NCI-H146 (cell line): ENCODE data around the gene TEK.
A peak's percentile ranks its signal among the peaks of the same experiment; 100 is the strongest.
"Not testable (repeated sequence)": the region's sequence is repeated elsewhere in the genome, so short reads cannot be mapped to it uniquely, and the experiment has no call there.

Experiments used
- DNase-seq: peaks from one replicate; lab custom pipeline; 2025; lab: John Stamatoyannopoulos, UW

Gene TEK

GRCh38 chr9:27227192-27227591 lies 118.2 kb downstream of the TEK start:
- DNase-seq: no peak

DNA sequence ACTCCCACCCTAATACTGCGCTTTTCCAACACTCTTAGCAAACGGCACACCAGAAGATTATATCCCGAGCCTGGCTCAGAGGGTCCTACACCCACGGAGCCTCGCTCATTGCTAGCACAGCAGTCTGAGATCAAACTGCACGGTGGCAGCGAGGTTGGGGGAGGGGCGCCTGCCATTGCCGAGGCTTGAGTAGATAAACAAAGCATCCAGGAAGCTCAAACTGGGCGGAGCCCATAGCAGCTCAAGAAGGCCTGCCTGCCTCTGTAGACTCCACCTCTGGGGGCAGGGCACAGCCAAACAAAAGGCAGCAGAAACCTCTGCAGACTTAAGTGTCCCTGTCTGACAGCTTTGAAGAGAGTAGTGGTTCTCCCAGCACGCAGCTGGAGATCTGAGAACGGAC lies 130.6 kb downstream of the TEK start:
- DNase-seq: not testable (repeated sequence)

DNA sequence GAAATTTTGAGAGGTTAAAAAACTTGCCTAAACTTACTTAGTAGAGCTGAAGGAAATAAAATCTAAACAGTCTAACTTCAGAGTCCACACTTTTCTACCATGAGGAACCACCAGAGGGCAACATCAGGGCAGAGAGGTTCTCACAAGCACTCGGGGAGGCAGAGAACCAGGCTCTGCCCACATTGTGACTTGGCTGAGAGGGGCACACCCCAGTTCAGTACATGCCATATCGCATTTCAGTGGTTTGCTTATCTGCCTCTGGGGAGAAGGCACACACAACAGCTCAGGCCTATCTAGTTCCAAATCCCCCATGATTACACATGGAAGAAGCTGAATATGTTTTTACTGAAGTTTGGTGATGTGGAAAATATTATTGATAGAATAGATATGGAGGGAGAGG lies 138.7 kb downstream of the TEK start:
- peak; percentile 22 for DNase-seq

DNA sequence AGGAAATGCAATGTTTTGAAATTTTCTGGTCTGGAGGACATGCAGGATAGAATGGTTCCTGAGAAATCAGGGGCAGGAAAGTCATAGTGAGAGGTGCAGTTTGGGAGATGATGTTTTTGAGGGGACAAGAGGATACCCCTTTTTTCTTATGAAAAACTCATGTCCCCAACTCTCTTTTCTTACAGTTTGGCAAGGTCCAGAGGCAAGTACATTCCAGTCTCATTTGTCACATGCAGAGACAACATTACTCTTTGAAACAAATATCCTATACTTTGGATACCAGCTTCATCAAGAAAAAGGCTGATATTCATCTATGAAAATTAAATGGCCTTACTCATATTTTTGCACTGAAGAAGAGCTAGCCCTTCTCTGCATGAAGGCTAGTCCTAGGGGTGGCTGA lies 139.7 kb downstream of the TEK start:
- DNase-seq: no peak

DNA sequence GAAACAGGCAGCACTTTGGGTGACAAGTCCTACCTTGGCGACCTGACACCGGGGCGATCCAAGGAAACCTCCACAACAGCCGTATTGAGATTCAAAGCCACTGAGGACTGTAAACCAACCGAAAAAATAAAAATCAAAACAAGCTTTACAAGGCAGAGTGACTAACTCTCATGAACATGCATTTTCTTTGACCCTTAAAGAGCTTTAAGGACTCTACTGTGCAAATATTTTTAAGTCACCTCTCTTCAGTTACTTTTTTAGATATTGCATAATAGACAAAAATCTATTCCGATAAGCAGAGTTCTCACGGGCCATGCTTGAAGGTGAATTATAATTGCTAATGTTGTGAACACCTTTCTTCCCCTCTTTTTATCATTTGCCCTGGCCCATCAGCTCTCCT lies 149.6 kb downstream of the TEK start:
- no peak for DNase-seq

DNA sequence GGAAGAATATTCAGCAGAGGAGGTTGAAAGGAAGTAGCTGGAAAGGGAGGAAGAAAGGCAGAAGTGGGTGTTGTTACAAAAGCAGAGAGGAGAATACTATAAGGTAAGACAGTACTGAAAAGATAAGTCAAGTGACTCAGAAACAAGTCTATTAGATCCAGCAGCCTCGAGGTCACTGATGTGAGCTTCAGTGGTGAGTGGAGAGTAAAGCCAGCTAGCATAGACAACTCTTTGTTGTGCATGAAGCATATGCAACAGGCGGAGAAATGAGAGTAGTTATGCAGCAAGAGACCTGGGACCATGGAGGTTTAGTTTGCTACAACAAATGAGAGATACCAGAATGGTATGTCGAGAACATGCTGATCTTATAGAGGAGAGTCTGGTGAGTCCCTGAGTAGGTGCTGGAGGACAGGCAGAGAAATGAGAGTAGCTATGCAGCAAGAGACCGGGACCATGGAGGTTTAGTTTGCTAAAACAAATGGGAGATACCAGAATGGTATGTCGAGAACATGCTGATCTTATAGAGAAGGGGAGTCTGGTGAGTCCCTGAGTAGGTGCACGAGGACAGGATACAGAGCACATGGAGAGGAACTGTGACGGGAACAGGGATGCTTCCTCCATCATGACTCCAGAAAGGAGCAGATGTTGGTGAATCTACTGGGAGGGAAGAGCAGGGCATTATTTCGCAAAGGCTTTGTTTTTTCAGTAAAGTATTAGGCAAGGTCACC lies 151.9 kb downstream of the TEK start:
- no peak for DNase-seq

DNA sequence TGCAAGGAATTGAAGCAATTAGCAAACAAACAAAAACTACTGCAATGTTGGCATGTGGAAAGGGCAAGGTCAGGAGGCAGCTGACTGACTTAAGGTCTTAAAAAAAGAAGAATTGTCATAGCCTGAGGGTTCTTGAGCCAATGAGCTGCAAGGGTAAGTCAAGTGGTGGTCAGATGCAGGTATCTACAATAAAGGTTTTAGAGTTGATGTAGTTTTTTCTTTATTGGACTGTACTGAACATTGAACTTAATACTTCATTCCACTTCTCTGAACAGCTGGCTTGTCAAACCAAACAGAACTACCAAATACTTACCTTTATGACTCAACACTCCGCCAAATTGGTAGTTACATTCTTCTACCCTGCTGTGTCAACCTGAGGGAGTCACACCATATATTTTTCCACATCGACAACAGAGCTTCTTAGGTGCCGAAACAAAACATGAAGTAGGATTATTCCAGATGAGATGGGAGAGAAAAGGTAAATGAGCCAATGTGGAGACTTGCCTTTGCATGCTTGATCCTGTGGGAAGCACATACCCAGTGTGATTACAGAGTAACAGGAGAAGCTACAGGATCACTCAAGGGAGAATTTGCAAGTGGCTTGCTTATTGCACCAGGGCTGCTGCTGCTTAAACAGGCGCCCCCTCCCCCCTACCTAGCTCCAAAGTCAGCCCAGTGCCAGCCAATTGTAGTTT lies 152.6 kb downstream of the TEK start:
- no peak for DNase-seq

DNA sequence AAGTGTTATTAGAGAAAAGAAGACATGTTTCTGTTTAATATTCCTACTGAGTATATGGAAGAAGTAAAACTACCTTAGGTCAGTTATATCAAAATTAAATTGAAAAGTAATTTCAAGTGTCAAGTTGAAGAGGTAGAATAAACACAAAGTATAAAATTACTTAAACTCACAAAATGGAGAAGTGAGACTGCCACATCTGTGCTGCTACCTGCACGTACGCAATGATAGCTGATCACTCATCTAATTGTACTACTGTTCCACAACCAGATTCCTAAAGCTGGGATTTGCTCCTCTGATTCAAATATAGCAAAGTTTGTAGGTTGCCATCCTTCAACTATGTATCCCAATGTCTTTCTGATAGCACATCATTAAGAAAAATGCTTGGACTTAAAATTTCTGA lies 163.1 kb downstream of the TEK start:
- DNase-seq: no peak

- DNase-seq: no peak
Measured at GRCh38 chr9:27273186-27273585, 164.2 kb downstream of the TEK start.

DNA sequence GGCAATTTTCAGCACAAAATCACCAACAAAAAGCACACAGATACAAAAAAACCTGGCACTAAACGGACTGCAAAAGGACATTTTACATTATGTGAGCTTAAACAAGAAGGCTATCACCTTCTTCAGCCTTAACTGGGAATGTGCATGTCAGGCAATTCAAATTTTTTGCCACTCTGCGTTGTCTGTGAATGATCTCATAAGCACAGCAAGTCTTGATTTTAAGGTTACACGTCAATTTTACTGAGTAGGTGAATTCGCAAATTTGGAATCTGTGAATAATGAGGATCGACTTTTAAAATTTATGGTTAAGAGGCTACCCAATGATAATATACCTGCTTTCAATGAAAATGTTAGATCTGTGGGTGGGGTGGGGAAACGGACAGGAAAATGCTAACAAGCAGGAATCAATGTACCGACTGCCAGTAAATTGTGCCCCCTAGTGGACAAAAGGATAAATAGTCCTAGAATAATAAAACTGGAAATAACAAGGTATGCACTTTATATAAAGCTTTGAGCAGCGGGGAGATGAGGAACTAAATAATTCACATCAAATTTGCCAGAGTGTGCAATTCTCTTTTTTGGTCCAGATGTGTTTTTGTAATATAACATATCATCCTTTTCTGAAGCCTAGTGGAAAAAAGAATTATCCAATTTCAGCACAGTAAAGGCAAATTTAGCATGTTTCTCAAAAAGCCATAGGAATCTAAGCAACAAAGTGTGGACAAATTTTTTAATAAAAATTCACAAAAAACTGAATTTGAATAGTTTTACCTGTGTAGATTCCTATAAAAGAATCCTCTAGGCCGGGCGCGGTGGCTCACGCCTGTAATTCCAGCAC lies 167.4 kb downstream of the TEK start:
- DNase-seq: peak; percentile 73

- no peak for DNase-seq
Measured at GRCh38 chr9:27278374-27278773, 169.3 kb downstream of the TEK start.

DNA sequence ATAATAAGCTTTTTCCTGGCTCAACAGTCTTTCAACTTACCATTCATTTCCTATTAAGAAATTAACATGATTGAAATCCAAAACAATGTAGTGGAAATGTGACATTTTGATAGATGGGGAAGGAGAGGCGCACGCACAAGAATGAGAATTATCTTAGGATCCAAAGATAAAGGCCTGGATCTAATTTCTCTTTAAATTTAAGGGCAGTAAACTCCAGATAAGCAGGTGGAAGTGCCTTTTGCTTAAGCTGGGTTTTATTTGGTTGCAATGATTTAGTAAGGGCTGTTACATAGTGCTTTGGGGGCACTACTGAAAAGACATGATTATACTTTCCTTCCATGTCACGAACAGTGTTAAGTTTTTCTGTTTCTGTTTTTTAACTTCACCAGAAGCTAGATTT lies 170.6 kb downstream of the TEK start:
- no peak for DNase-seq
